Ascending aorta (tissue), 2 donors: Measurements from ENCODE around the gene MICB. TPM values are rescaled to one million over a fixed set of nuclear protein-coding genes. Genes with fewer than 3 reads are reported as not detected.

Experiments
- DNase-seq, 2 donors: peaks; one replicate each; pipeline ENCODE4 v3.0.0-alpha.2; 2019; ENCODE audit warnings: low spot score in 2 of 2
- H3K27ac ChIP-seq, 2 donors: fragments of 200-600 bp; sonication (generic); one replicate each; pipeline ENCODE4 v1.5.1; 2016 to 2017; ENCODE audit warnings: mild to moderate bottlenecking in 1 of 2
- H3K27me3 ChIP-seq: fragments of 200-600 bp; sonication (generic); one replicate; pipeline ENCODE4 v1.5.1; 2017
- H3K36me3 ChIP-seq, 2 donors: fragments of 200-600 bp; sonication (generic); one replicate each; pipeline ENCODE4 v1.5.1; 2016
- H3K4me1 ChIP-seq, 2 donors: fragments of 200-600 bp; sonication (generic); one replicate each; pipeline ENCODE4 v1.5.1; 2016 to 2017; ENCODE audit warnings: mild to moderate bottlenecking in 1 of 2
- H3K4me3 ChIP-seq, 2 donors: fragments of 200-600 bp; sonication (generic); one replicate each; pipeline ENCODE4 v1.5.1; 2016 to 2017; ENCODE audit warnings: mild to moderate bottlenecking in 1 of 2
- H3K9me3 ChIP-seq, 2 donors: fragments of 200-600 bp; sonication (generic); one replicate each; pipeline ENCODE4 v1.5.1; 2016
- intact Hi-C: fragments of 100-400 bp; cut with DNase I; formaldehyde crosslinking; loops from one replicate; pipeline ENCODE4 v1.15.1; 2023
- total RNA-seq: library from RNA; depleted of rRNA; stranded (reverse); fragments of >200 nt; gene quantifications from one replicate; pipeline ENCODE4 v1.1.0, GENCODE V29; 2016
- TF ChIP-seq, protein P1 (sequence below), 3 experiments: fragments of 200-600 bp in 2 of 3; fragments of 450-650 bp in 1 of 3; sonication (generic) in 2 of 3; IDR thresholded peaks; one replicate each; pipeline ENCODE4 v1.5.1; 2016 to 2019; ENCODE audit warnings: antibody characterized with exemption in 3 of 3, mild to moderate bottlenecking in 1 of 3, moderate library complexity in 1 of 3

The MICB gene
- total RNA-seq, 1 donor from 2014 or later = 0.11 TPM

DNA sequence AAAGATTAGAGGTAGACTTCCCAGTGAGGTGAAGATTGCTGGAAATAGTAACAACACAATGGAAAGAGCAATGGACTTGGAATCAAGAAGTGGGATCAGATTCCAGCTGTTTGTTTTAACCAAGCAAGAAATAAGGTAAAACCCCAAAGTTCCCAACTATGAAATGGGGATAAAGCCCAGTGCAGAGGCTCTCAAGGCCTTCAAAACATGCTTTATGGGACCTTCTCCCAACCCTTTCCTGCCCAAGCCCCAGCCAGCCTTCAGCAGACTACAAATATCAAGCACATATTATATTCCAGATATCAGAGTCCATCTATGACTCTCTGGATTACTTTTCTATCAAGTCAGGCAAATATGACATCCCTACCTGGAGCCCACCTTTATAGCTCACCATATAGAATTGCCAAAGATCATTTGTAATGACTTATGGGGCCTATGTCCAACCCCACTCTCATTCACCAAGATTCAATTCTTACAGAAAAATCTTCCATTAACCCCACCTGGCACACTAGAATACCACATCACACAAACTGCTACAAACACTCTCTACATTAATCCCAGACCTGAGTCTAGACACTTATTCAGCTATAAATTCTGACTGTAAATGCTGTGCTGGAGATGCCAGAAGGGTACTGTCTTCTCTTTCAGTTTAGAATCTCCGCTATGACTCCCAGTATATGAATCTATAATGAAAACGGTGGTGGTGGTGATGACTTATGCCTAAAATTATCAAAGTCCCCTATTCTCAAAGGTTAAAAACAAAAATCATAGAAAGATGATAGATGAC lies 37.8 kb downstream of the MICB start:
- peaks cover 83 to 95% of the 10 kb centered on the region in 2 donors for H3K36me3 ChIP-seq
- intact Hi-C loops = no loop called here
- no peak for DNase-seq

DNA sequence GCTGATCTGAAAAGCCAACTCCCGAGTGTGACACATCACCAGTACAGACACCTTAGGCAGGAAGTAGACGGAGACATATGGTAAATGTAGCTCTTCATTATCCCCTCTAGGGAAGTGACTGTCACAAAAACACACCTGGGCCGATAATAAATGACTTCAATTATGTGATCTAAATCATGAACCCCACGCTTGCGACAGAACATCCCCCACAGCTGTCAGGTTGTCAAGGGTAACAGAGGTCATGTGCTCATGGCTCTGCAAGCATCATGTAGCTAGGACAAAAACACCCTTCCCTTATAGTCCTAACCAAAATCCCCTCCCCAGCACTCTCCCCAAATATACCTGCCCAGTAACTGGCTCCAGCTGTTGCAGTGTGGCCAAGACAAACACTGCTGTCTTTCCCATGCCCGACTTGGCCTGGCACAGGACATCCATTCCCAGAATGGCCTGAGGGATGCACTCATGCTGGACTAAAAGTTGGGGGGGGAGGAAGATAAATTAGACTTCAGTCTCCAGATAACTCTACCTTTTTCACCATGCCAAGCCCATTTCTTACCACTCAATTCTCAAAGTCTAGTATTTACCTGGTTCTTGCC lies 41.0 kb downstream of the MICB start:
- H3K27ac ChIP-seq = no peak overlapping the region

More for the DNA sequence above, 37.8 kb downstream of the MICB start:
- no peaks in the 10 kb centered on the region for H3K27me3 ChIP-seq
- peaks cover 12 to 25% of the 10 kb centered on the region in 2 donors for H3K4me1 ChIP-seq
- H3K9me3 ChIP-seq = no peaks in the 10 kb centered on the region
- no peak overlapping the region for H3K27ac ChIP-seq
- no peak overlapping the region for H3K4me3 ChIP-seq
- TF ChIP-seq, protein P1, sequence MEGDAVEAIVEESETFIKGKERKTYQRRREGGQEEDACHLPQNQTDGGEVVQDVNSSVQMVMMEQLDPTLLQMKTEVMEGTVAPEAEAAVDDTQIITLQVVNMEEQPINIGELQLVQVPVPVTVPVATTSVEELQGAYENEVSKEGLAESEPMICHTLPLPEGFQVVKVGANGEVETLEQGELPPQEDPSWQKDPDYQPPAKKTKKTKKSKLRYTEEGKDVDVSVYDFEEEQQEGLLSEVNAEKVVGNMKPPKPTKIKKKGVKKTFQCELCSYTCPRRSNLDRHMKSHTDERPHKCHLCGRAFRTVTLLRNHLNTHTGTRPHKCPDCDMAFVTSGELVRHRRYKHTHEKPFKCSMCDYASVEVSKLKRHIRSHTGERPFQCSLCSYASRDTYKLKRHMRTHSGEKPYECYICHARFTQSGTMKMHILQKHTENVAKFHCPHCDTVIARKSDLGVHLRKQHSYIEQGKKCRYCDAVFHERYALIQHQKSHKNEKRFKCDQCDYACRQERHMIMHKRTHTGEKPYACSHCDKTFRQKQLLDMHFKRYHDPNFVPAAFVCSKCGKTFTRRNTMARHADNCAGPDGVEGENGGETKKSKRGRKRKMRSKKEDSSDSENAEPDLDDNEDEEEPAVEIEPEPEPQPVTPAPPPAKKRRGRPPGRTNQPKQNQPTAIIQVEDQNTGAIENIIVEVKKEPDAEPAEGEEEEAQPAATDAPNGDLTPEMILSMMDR (IDR thresholded peaks at IDR 0.05) = no peak

DNA sequence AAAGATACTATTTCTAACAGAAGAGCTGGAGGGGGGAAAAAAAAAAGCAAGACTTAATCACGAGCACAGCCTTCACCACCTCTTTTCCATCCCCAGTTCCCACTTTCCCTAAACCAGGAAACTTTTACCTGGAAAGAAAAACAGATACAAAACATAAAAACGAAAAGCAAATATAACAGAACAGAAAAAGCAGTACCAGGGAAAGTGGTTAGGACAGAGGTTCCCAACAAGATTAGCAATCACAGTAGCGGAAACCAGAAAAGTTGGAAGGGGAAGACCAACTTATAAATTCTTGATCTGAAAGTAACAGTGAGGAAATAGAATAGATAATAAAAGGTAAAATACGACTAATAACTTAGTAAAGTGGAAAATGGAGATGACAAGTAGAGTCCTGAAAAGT lies 42.7 kb downstream of the MICB start:
- H3K4me3 ChIP-seq = peak overlapping the region; percentile 76 to 88
- DNase-seq = no peak
- H3K36me3 ChIP-seq = peaks cover 36 to 48% of the 10 kb centered on the region in 2 donors
- H3K9me3 ChIP-seq = no peaks in the 10 kb centered on the region
- TF ChIP-seq, protein P1 (IDR thresholded peaks at IDR 0.05) = no peak
- H3K27me3 ChIP-seq = no peaks in the 10 kb centered on the region
- intact Hi-C loops = loop anchor here (5.0 to 10.0 kb wide), 6 partner anchors 138 to 1874 kb away; partner anchors contain the start of genes AGER, CUTA, MICA and MRPS18B
- peak overlapping the region; percentile 94 to 95 for H3K27ac ChIP-seq
- H3K4me1 ChIP-seq = peaks cover 13 to 32% of the 10 kb centered on the region in 2 donors

More for the DNA sequence above, 41.0 kb downstream of the MICB start:
- H3K36me3 ChIP-seq = peaks cover 53 to 65% of the 10 kb centered on the region in 2 donors
- intact Hi-C loops = no loop called here
- peaks cover 13 to 32% of the 10 kb centered on the region in 2 donors for H3K4me1 ChIP-seq
- peak overlapping the region in 1 of 2 donors; percentile 76 for H3K4me3 ChIP-seq
- no peaks in the 10 kb centered on the region for H3K9me3 ChIP-seq
- DNase-seq = no peak
- H3K27me3 ChIP-seq = no peaks in the 10 kb centered on the region
- TF ChIP-seq, protein P1 (IDR thresholded peaks at IDR 0.05) = no peak

DNA sequence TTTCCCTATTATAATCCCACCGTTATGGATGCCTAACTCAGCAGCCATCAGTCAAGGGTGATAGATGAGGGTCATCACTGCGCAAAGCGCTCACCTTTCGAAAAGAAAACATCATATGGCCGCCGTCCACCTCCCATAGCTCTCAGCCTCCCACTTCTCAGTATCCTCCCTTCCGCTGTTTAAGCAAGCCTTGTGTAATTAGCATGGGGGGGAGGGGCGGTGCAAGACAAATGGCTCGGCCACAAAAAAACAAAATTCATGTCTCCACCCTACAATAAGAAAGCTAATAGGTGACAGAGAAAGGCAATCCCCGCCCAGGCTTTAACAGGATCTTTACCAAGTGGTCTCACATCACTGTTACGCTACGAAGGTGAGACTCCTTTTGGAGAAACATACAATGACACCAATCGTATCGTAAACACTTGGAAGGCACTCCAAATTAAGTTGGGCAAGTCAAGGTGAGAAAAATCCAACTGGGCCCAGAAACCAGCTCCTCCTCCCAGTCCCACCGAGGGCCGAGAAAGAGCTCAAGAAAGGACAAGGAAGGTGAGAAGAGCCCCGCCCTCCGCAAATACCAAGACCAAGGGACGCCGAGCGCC lies 43.2 kb downstream of the MICB start:
- intact Hi-C loops = loop anchor here (5.0 to 10.0 kb wide), 6 partner anchors 139 to 1874 kb away; partner anchors contain the start of genes AGER, CUTA, MICA and MRPS18B
- TF ChIP-seq, protein P1 (IDR thresholded peaks at IDR 0.05) = peak in 1 of 3 experiments; percentile 2
- no peak for DNase-seq

DNA sequence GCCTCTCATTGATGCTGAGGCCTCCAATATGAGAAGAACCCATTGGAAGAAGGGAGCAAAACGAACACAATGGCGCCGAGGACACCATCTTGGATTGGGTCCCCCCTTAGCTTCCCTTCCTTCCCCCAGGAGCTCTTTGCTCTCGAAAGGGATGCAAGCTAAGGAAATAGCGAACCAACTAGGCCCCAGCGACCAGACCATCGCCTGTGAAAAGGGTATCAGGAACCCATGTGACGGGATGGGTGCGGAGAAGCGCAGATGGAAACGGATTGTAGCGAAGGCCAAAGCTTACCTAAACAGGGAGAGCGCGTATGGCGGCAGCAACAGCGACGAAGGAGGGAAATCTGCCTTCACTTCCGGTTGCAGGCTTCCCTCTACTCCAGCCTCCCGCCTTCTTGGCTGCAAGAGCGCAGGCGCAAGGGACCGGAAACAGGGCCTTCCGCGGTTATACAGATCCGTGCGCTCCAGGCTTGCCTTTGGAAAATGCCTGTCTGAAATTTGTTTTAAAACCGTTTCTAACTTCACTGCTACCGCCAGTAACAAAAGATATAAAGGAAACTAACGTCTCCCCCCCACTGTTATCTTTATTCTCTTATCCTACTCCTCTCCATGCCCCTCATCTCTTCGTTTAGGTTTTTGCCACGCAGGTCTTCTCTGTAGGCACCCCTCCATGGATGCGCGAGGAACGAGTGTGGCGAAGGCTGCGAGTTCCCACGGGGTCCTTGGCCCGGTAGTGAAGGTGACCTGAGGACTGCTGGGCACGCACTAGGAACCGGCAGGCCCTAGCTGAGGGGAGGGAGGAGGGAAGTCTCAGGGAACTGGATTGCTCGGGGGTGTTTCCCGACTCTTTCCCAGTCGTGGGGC lies 43.9 kb downstream of the MICB start, which contains the start of gene DDX39B:
TSS of gene DDX39B (minus strand) at position 346 of the 864 bp plus-strand sequence. CDS start 1,471 bp downstream, outside the sequence.
- DNase-seq = peak; percentile 83 to 97
- Histone ChIP-seq H3K4me3 (peak within 1 kb of the TSS; percentile 76 to 88), H3K27me3 (no peaks in the 10 kb centered on the region), H3K4me1 (peaks cover 13 to 32% of the 10 kb centered on the region in 2 donors), H3K36me3 (peaks cover 23 to 36% of the 10 kb centered on the region in 2 donors), H3K27ac (peak within 1 kb of the TSS; percentile 94 to 95), H3K9me3 (no peaks in the 10 kb centered on the region)
- intact Hi-C loops = loop anchor here (2.0 to 10.0 kb wide), 7 partner anchors 47 to 1873 kb away; partner anchors contain the start of genes AGER, CUTA, MICA and MRPS18B
- TF ChIP-seq, protein P1 (IDR thresholded peaks at IDR 0.05) = peak in 1 of 3 experiments; percentile 1

More for the DNA sequence above, 43.2 kb downstream of the MICB start:
- Histone ChIP-seq H3K27ac (peak overlapping the region; percentile 94 to 95), H3K4me3 (peak overlapping the region; percentile 76 to 88), H3K36me3 (peaks cover 30 to 43% of the 10 kb centered on the region in 2 donors), H3K4me1 (peaks cover 13 to 32% of the 10 kb centered on the region in 2 donors), H3K27me3 (no peaks in the 10 kb centered on the region), H3K9me3 (no peaks in the 10 kb centered on the region)
